Measurements from ENCODE around the gene PSENEN.

GRCh38 chr19:35738021-35738886 is 7.2 kb upstream of the PSENEN start:
- TF ChIP-seq POLR2AphosphoS5 (IDR thresholded peaks at IDR 0.05; ENCODE audit: low read depth, low read length): 0 out of 2 replicates have a peak, but pooled peaks have one; percentile 64
- no peak; the same call in none of the 2 replicates for TF ChIP-seq POLR2A (IDR thresholded peaks at IDR 0.05; ENCODE audit: low read depth, low read length)
- TF ChIP-seq SPI1 (IDR thresholded peaks at IDR 0.05; ENCODE audit: low read depth, low read length): no peak
- TF ChIP-seq TAF1 (IDR thresholded peaks at IDR 0.05; ENCODE audit: low read depth, low read length): no peak
- TF ChIP-seq PAX5 (IDR thresholded peaks at IDR 0.05; ENCODE audit: insufficient read depth, low read length, severe bottlenecking): no peak
